ENCODE measurements around the gene DNAAF1.

Gene DNAAF1

GRCh38 chr16:84124257-84125073, 20.6 kb upstream of the DNAAF1 start:
- DNase-seq: no peak

- no peak for DNase-seq
These were observed 14.0 kb upstream of the DNAAF1 start for GRCh38 chr16:84131117-84131516.

- no peak for DNase-seq
These were observed 12.4 kb upstream of the DNAAF1 start for GRCh38 chr16:84132527-84133285.

GRCh38 chr16:84136331-84137125, 8.6 kb upstream of the DNAAF1 start:
- no peak for DNase-seq

- no peak for DNase-seq
These were observed 7.8 kb upstream of the DNAAF1 start for GRCh38 chr16:84137287-84137686.

GRCh38 chr16:84137769-84138357, 7.2 kb upstream of the DNAAF1 start:
- no peak for DNase-seq

GRCh38 chr16:84138500-84138823, 6.6 kb upstream of the DNAAF1 start:
- DNase-seq: no peak

GRCh38 chr16:84138824-84139627, 6.1 kb upstream of the DNAAF1 start:
- DNase-seq: no peak

GRCh38 chr16:84139628-84140258, 5.4 kb upstream of the DNAAF1 start:
- DNase-seq: no peak

- no peak for DNase-seq
These were observed 3.9 kb upstream of the DNAAF1 start for GRCh38 chr16:84141143-84141670.

- DNase-seq: no peak
These were observed 2.0 kb upstream of the DNAAF1 start for GRCh38 chr16:84143081-84143480.

GRCh38 chr16:84143784-84144199, 1.3 kb upstream of the DNAAF1 start:
- DNase-seq: no peak

GRCh38 chr16:84144209-84144858, 774 bp upstream of the DNAAF1 start:
- DNase-seq: no peak

- DNase-seq: no peak
These were observed 5.8 kb downstream of the DNAAF1 start for GRCh38 chr16:84150926-84151325.

- DNase-seq: no peak
These were observed 8.6 kb downstream of the DNAAF1 start for GRCh38 chr16:84153660-84154214.

- no peak for DNase-seq
These were observed 10.1 kb downstream of the DNAAF1 start for GRCh38 chr16:84155226-84155625.

GRCh38 chr16:84155771-84156170, 10.7 kb downstream of the DNAAF1 start:
- DNase-seq: no peak

GRCh38 chr16:84156342-84156784, 11.3 kb downstream of the DNAAF1 start:
- no peak for DNase-seq

- DNase-seq: no peak
These were observed 13.9 kb downstream of the DNAAF1 start for GRCh38 chr16:84159007-84159406.

- no peak for DNase-seq
These were observed 14.7 kb downstream of the DNAAF1 start for GRCh38 chr16:84159800-84160199.

GRCh38 chr16:84161037-84161436, 15.9 kb downstream of the DNAAF1 start:
- no peak for DNase-seq
